H1 (cell line): Measurements from ENCODE around the gene UBE2I. TPM values are rescaled to one million over a fixed set of nuclear protein-coding genes. Genes with fewer than 3 reads are reported as not detected.

ENCODE experiments used
- CTCF ChIA-PET: fragments of 300-600 bp; sonication (Branson Sonifier 250); formaldehyde crosslinking; loops from one replicate; lab custom pipeline; 2021; ENCODE audit not compliant: partially characterized antibody; lab: Charles Lee
- POLR2A ChIA-PET: fragments of 300-600 bp; sonication (Branson Sonifier 250); formaldehyde crosslinking; loops from one replicate; lab custom pipeline; 2021; ENCODE audit warnings: inconsistent platforms; ENCODE audit not compliant: partially characterized antibody; lab: Charles Lee
- DNase-seq, 2 experiments: peaks; one replicate each; pipeline versions ENCODE4 v3.0.0 to v3.0.0-alpha.2; 2010 to 2022; ENCODE audit warnings: low spot score in 2 of 2, low read depth in 1 of 2, mixed read lengths in 1 of 2
- FAIRE-seq: peaks from 2 replicates; lab custom pipeline; 2011; peaks lifted over from hg19 to GRCh38; lab: Jason Lieb, UNC
- H2AFZ ChIP-seq: 2 replicates; pipeline ENCODE4 v1.8.1; 2012; ENCODE audit warnings: low read length, inconsistent platforms
- H2AK5ac ChIP-seq: 2 replicates; pipeline ENCODE4 v1.6.1; 2013; ENCODE audit warnings: low read depth, low read length
- H2BK120ac ChIP-seq: replicated peaks from 2 replicates; pipeline ENCODE3; 2013; ENCODE audit warnings: low read depth, low read length, inconsistent platforms
- H2BK12ac ChIP-seq: 2 replicates; pipeline ENCODE4 v1.6.1; 2013; ENCODE audit warnings: low read depth, low read length
- H2BK15ac ChIP-seq: 2 replicates; pipeline ENCODE4 v1.6.1; 2013; ENCODE audit warnings: low read length
- H2BK20ac ChIP-seq: 2 replicates; pipeline ENCODE4 v1.6.1; 2013; ENCODE audit warnings: low read length
- H2BK5ac ChIP-seq: 2 replicates; pipeline ENCODE4 v1.6.1; 2013; ENCODE audit warnings: low read depth, low read length
- H3K14ac ChIP-seq: 2 replicates; pipeline ENCODE4 v1.6.1; 2013; ENCODE audit warnings: inconsistent platforms; ENCODE audit not compliant: insufficient read length
- H3K18ac ChIP-seq: 2 replicates; pipeline ENCODE4 v1.6.1; 2013; ENCODE audit warnings: low read length; ENCODE audit errors: extremely low read depth
- H3K23ac ChIP-seq: 2 replicates; pipeline ENCODE4 v1.6.1; 2013; ENCODE audit warnings: inconsistent platforms; ENCODE audit not compliant: insufficient read length
- H3K23me2 ChIP-seq: 2 replicates; pipeline ENCODE4 v1.6.1; 2013; ENCODE audit warnings: low read depth, low read length
- H3K27ac ChIP-seq: 2 replicates; pipeline ENCODE4 v1.6.1; 2011; ENCODE audit warnings: low read depth, low read length, inconsistent platforms
- H3K27me3 ChIP-seq, 4 experiments: replicated peaks in 1 of 4; 1 replicate in 1 of 4; 2 replicates in 3 of 4; pipeline versions ENCODE4 v1.6.1 to v1.8.1; 2011 to 2013; ENCODE audit warnings: low read length in 3 of 4, mild to moderate bottlenecking in 3 of 4, inconsistent platforms in 2 of 4, mixed read lengths in 2 of 4, moderate library complexity in 1 of 4; ENCODE audit not compliant: control insufficient read depth in 3 of 4, insufficient read depth in 3 of 4; ENCODE audit errors: extremely low read depth in 1 of 4
- H3K36me3 ChIP-seq, 4 experiments: 2 replicates each; pipeline versions ENCODE4 v1.6.1 to v1.8.1; 2011 to 2013; ENCODE audit warnings: mild to moderate bottlenecking in 4 of 4, low read length in 3 of 4, moderate library complexity in 2 of 4, control low read depth in 1 of 4, inconsistent platforms in 1 of 4; ENCODE audit not compliant: insufficient read depth in 4 of 4, control insufficient read depth in 2 of 4
- H3K4ac ChIP-seq: replicated peaks from 2 replicates; pipeline ENCODE3; 2013; ENCODE audit warnings: low read length, low read depth, mixed read lengths, inconsistent platforms; ENCODE audit not compliant: insufficient read length
- H3K4me1 ChIP-seq, 4 experiments: replicated peaks in 1 of 4; 1 replicate in 1 of 4; 2 replicates in 3 of 4; pipeline versions ENCODE4 v1.6.1 to v1.8.1; 2011 to 2013; ENCODE audit warnings: low read length in 3 of 4, inconsistent platforms in 2 of 4, mixed read lengths in 1 of 4; ENCODE audit not compliant: insufficient read depth in 4 of 4, control insufficient read depth in 3 of 4
- H3K4me2 ChIP-seq, 2 experiments: 2 replicates each; pipeline versions ENCODE4 v1.6.1 to v1.8.1; 2011 to 2013; ENCODE audit warnings: low read depth in 2 of 2, low read length in 2 of 2, control low read depth in 1 of 2, inconsistent platforms in 1 of 2, mild to moderate bottlenecking in 1 of 2; ENCODE audit not compliant: insufficient read depth in 1 of 2
- H3K4me3 ChIP-seq, 4 experiments: fragments of 200-600, 300-600 bp in 1 of 4; sonication (generic), shearing (Covaris generic), sonication (Bioruptor Twin) in 1 of 4; 2 replicates each; pipeline versions ENCODE4 v1.5.1 to v1.8.1; 2011 to 2016; ENCODE audit warnings: low read length in 4 of 4, low read depth in 3 of 4, control low read depth in 2 of 4, inconsistent platforms in 2 of 4, mild to moderate bottlenecking in 2 of 4, mixed read lengths in 1 of 4, moderate library complexity in 1 of 4; ENCODE audit not compliant: insufficient read depth in 2 of 4; ENCODE audit errors: extremely low read depth in 1 of 4
- H3K56ac ChIP-seq: replicated peaks from 2 replicates; pipeline ENCODE3; 2013; ENCODE audit warnings: low read depth, mild to moderate bottlenecking, mixed read lengths, low read length, inconsistent platforms; ENCODE audit not compliant: insufficient read length
- H3K79me1 ChIP-seq: 2 replicates; pipeline ENCODE4 v1.6.1; 2013; ENCODE audit warnings: low read depth, low read length, control low read depth
- H3K79me2 ChIP-seq, 2 experiments: 2 replicates each; pipeline versions ENCODE4 v1.6.1 to v1.8.1; 2012 to 2013; ENCODE audit warnings: low read length in 2 of 2, mild to moderate bottlenecking in 2 of 2, inconsistent platforms in 1 of 2; ENCODE audit not compliant: insufficient read depth in 2 of 2, control insufficient read depth in 1 of 2
- H3K9ac ChIP-seq, 4 experiments: replicated peaks in 1 of 4; 1 replicate in 1 of 4; 2 replicates in 3 of 4; pipeline versions ENCODE4 v1.6.1 to v1.8.1; 2011 to 2013; ENCODE audit warnings: low read depth in 3 of 4, low read length in 3 of 4, control low read depth in 2 of 4, mild to moderate bottlenecking in 2 of 4, moderate library complexity in 2 of 4, inconsistent platforms in 1 of 4; ENCODE audit errors: extremely low read depth in 1 of 4
- H3K9me3 ChIP-seq, 2 experiments: 2 replicates each; pipeline versions ENCODE4 v1.6.1 to v1.8.1; 2012 to 2013; ENCODE audit warnings: mild to moderate bottlenecking in 2 of 2, moderate library complexity in 2 of 2, control low read depth in 1 of 2, inconsistent platforms in 1 of 2, low read depth in 1 of 2, low read length in 1 of 2, mixed read lengths in 1 of 2; ENCODE audit not compliant: insufficient read depth in 2 of 2
- H4K20me1 ChIP-seq, 2 experiments: replicated peaks in 1 of 2; 2 replicates each; pipeline versions ENCODE3 to v1.8.1; 2011 to 2013; ENCODE audit warnings: inconsistent platforms in 2 of 2, low read length in 2 of 2, mild to moderate bottlenecking in 1 of 2; ENCODE audit not compliant: insufficient read depth in 2 of 2, control insufficient read depth in 1 of 2
- H4K5ac ChIP-seq: 2 replicates; pipeline ENCODE4 v1.6.1; 2013; ENCODE audit warnings: low read length, low read depth, mixed read lengths, inconsistent platforms; ENCODE audit not compliant: insufficient read length
- H4K8ac ChIP-seq: 2 replicates; pipeline ENCODE4 v1.8.0; 2013; ENCODE audit warnings: mild to moderate bottlenecking, moderate library complexity, low read length, inconsistent platforms; ENCODE audit not compliant: insufficient read depth; ENCODE audit errors: extremely low read depth
- H4K91ac ChIP-seq: replicated peaks from 2 replicates; pipeline ENCODE3; 2013; ENCODE audit warnings: low read length, mixed read lengths, inconsistent platforms; ENCODE audit not compliant: insufficient read length
- ASH2L ChIP-seq: fragments of 200-600, 300-600 bp; sonication (generic); IDR thresholded peaks from one replicate; pipeline ENCODE4 v1.7.1; 2017; ENCODE audit warnings: low read length
- EP300 ChIP-seq, 2 experiments: IDR thresholded peaks; 1 replicate in 1 of 2; 2 replicates in 1 of 2; pipeline ENCODE4 v1.6.1; 2011 to 2012; ENCODE audit warnings: low read depth in 2 of 2, low read length in 2 of 2, mild to moderate bottlenecking in 2 of 2, borderline replicate concordance in 1 of 2, inconsistent platforms in 1 of 2, moderate library complexity in 1 of 2
- FOSL1 ChIP-seq: IDR thresholded peaks from 2 replicates; pipeline ENCODE4 v1.6.1; 2011; ENCODE audit warnings: mild to moderate bottlenecking, low read depth, low read length, moderate library complexity; ENCODE audit not compliant: insufficient read depth
- HDAC6 ChIP-seq: IDR thresholded peaks from one replicate; pipeline ENCODE4 v1.7.1; 2012; ENCODE audit warnings: low read depth, mild to moderate bottlenecking, inconsistent platforms, low read length, moderate library complexity
- JUN ChIP-seq: IDR thresholded peaks from 2 replicates; pipeline ENCODE4 v1.6.1; 2011; ENCODE audit warnings: low read depth, mild to moderate bottlenecking, improper control_type of control experiment, low read length
- JUND ChIP-seq: IDR thresholded peaks from 2 replicates; pipeline ENCODE4 v1.6.1; 2011; ENCODE audit warnings: mild to moderate bottlenecking, improper control_type of control experiment, low read length
- NRF1 ChIP-seq: IDR thresholded peaks from 2 replicates; pipeline ENCODE4 v1.6.1; 2011; ENCODE audit warnings: mild to moderate bottlenecking, low read depth, low read length, improper control_type of control experiment
- RAD21 ChIP-seq, 2 experiments: IDR thresholded peaks in 1 of 2; conservative IDR thresholded peaks in 1 of 2; 2 replicates each; pipeline ENCODE4 v1.6.1; 2011; ENCODE audit warnings: low read depth in 2 of 2, low read length in 2 of 2, improper control_type of control experiment in 1 of 2, inconsistent platforms in 1 of 2, mild to moderate bottlenecking in 1 of 2, moderate library complexity in 1 of 2
- SP4 ChIP-seq: IDR thresholded peaks from 2 replicates; pipeline ENCODE4 v1.6.1; 2012; ENCODE audit warnings: low read length, inconsistent platforms
- SRF ChIP-seq: IDR thresholded peaks from 2 replicates; pipeline ENCODE4 v1.6.1; 2011; ENCODE audit warnings: mild to moderate bottlenecking, low read depth, low read length, moderate library complexity
- TAF1 ChIP-seq: IDR thresholded peaks from 2 replicates; pipeline ENCODE4 v1.6.1; 2011; ENCODE audit warnings: mild to moderate bottlenecking, low read depth, low read length
- YY1 ChIP-seq: IDR thresholded peaks from 2 replicates; pipeline ENCODE4 v1.6.1; 2011; ENCODE audit warnings: low read depth, mild to moderate bottlenecking, low read length
- ZNF274 ChIP-seq: IDR thresholded peaks from 2 replicates; pipeline ENCODE4 v1.7.0; 2012; ENCODE audit warnings: low read length, borderline replicate concordance; ENCODE audit errors: extremely low read depth
- WGBS, 2 experiments: shearing (Covaris generic) in 1 of 2; methylation state at CpG; one replicate each; pipeline versions ENCODE4 v1.1.6 to v1.1.7; 2013 to 2015; ENCODE audit warnings: low lambda C conversion rate in 2 of 2, mixed read lengths in 2 of 2, inconsistent platforms in 1 of 2, low coverage in 1 of 2, missing lambda C conversion rate in 1 of 2; ENCODE audit not compliant: insufficient replicate concordance in 2 of 2, insufficient coverage in 1 of 2, insufficient read length in 1 of 2; ENCODE audit errors: extremely low coverage in 1 of 2, missing lambda C conversion rate in 1 of 2; 5-methylcytosine and 5-hydroxymethylcytosine counted together
- polyA plus RNA-seq, 7 experiments: library from polyadenylated mRNA; depleted of rRNA in 3 of 7; stranded (reverse) in 5 of 7; unstranded in 2 of 7; fragments of >200 nt in 5 of 7; fragments of 200-250 nt in 2 of 7; gene quantifications; 1 replicate in 5 of 7; 2 replicates in 1 of 7; 4 replicates in 1 of 7; pipeline versions ENCODE4 v1.2.1 to v1.2.3, GENCODE V29; 2011 to 2013; ENCODE audit warnings: missing spikeins in 2 of 7, mixed read lengths in 2 of 7
- total RNA-seq: library from RNA; stranded (reverse); fragmentation: NEBNext Ultra II Directional; extraction: Animal tissue kit (Norgen Biotek cat#: 25700); gene quantifications from 2 replicates; pipeline ENCODE4 v1.2.1, GENCODE V29; 2021

Gene UBE2I
- total and polyA plus RNA-seq, 2 of the 8 experiments (the other 6 are each of a cell fraction or from before 2014, with no cell fraction given) = 148 to 268 TPM

GRCh38 chr16:1351215-1351581 is 41.8 kb downstream of the UBE2I start:
- Histone ChIP-seq H3K79me1 (peaks cover 18% of the 10 kb centered on the region), H3K9ac (peak overlapping the region; percentile 42 to 76 (median 73); a peak in 6 of 7 replicates), H2BK120ac (no peak overlapping the region), H2AK5ac (no peak overlapping the region), H2BK15ac (no peak overlapping the region), H2AFZ (no peak overlapping the region), H3K9me3 (no peaks in the 10 kb centered on the region), H3K23me2 (peaks cover 14% of the 10 kb centered on the region), H3K36me3 (peaks cover 4 to 9% (median 5%) of the 10 kb centered on the region in 4 experiments; a peak in 4 of 8 replicates), H3K4me3 (peak overlapping the region; percentile 74 to 97 (median 88)), H2BK20ac (no peak overlapping the region), H4K20me1 (peaks cover 0 to 15% of the 10 kb centered on the region in 2 experiments), H3K14ac (no peak overlapping the region), H3K4me1 (peaks cover 0 to 7% (median 4%) of the 10 kb centered on the region in 4 experiments; a peak in 3 of 7 replicates), H3K79me2 (peaks cover 0 to 46% of the 10 kb centered on the region in 2 experiments; a peak in 2 of 4 replicates), H3K4ac (peak overlapping the region; percentile 91), H3K18ac (0 out of 2 replicates have a peak overlapping the region, but pooled peaks have one; percentile 32), H3K23ac (no peak overlapping the region), H3K56ac (no peak overlapping the region), H2BK12ac (no peak overlapping the region), H3K4me2 (peak overlapping the region; percentile 88 to 99), H3K27me3 (no peaks in the 10 kb centered on the region; a peak in 1 of 7 replicates), H4K91ac (peak overlapping the region; percentile 3), H3K27ac (peak overlapping the region; percentile 64; the same call in 1 of the 2 replicates), H4K5ac (no peak overlapping the region), H2BK5ac (0 out of 2 replicates have a peak overlapping the region, but pooled peaks have one; percentile 16), H4K8ac (peak overlapping the region; percentile 92)
- ChIA-PET CTCF (interaction anchor here (7.1 to 11.1 kb wide), 2 partner anchors 14 to 20 kb away, joined by 43 to 52 read pairs; partner anchors contain the start of gene BAIAP3), POLR2A (interaction anchor here (1.3 kb wide), 1 partner anchor 9 kb away, joined by 5 read pairs; no protein-coding TSS in a partner anchor)
- no peak for FAIRE-seq
- 6% methylated on average over 30 of the region's 35 CpGs; no CpG with 5 or more reads in 1 of the 2 experiments for WGBS, 2 experiments
- peak in 1 of 2 experiments; percentile 61 for DNase-seq
- TF ChIP-seq YY1 = no peak
- TF ChIP-seq NRF1 = no peak
- TF ChIP-seq RAD21 (IDR thresholded peaks at IDR 0.05 in 1 of 2, conservative IDR thresholded peaks at IDR 0.05 in 1 of 2; ENCODE audit: low read depth in 2 of 2, low read length in 2 of 2) = no peak
- TF ChIP-seq ZNF274 = no peak
- no peak for TF ChIP-seq JUND
- no peak for TF ChIP-seq EP300 (IDR thresholded peaks at IDR 0.05; ENCODE audit: borderline replicate concordance in 1 of 2, low read depth in 2 of 2, low read length in 2 of 2)
- TF ChIP-seq ASH2L = no peak
- no peak for TF ChIP-seq FOSL1
- TF ChIP-seq JUN = no peak
- TF ChIP-seq TAF1 = no peak
- TF ChIP-seq SP4 = no peak
- no peak for TF ChIP-seq HDAC6
- no peak for TF ChIP-seq SRF
